GM12874 (cell line): ENCODE data around the gene GTF2A1.

Experiments used
- CTCF ChIP-seq: IDR thresholded peaks from 2 replicates; pipeline ENCODE4 v1.5.1; 2011; ENCODE audit warnings: low read depth, mild to moderate bottlenecking, control low read depth, low read length, moderate library complexity; ENCODE audit not compliant: insufficient read depth

Gene GTF2A1

DNA sequence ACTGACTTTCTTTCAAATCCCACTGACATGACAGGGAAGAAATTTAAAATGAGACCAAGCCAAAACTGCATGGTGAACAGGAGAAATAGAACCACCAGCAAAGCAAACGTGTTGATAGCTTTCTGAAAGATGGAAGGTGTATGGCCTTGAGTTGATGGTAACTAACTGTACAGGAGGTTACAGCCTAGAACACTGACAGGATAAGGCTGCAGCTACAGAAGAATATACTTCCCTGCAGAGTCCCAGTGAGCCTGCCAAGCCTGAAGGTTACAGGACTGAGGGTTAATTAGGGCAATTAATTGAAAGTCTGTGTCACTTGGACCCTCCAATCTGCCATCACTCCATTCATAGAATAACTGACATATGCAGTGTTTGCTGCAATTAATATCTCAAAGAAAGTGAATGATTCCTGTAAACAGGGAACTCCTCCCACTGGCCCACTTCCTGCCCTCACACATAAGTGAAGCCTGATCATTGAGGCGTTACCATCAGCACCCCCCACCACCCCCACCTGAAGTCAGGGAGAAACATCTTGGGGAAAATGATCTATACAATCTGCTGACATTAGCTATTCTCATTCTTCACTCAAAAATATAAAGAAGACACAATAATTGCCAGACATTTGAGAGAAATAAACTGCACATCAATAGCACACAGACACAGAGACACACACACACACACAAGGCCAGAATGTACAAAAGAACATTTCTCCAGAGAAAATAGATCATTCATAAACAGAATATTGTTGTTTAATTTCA lies 73.4 kb downstream of the GTF2A1 start:
- TF ChIP-seq CTCF = no peak

DNA sequence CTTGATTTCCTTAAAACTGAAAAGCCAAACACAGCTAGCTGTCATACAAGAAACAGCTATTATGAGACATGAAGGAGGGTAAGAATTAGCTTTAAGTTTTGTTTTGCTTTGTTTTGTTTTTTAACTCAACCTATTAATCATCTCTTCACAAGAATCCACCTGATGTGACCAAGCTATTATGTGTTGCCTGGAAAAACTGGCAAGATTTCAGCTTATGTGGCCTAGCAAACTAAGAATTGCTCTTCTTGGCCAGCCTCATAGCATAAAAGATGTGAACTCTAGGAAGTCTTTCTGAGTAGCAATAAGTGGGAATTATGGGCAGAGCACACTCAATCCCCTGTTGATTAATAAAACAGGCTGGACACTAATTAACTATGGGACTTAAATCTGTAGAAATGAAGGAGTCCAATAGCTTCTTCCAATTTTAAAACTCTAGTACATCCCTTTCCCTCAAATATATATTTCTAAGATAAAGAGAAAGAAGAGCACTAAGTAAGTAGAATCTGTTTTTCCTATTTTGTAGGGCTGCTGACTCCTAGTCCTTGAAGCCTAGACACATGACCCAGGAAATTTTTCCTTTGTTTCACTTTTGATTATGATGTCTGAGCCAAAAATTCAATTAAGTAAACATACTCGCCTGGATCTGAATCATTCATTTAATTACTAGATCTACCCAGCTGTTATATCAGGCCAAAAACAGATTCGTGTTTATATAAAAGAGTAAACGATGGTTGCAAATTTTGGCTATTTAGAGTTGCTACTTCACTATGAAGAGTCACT lies 75.7 kb downstream of the GTF2A1 start:
- no peak for TF ChIP-seq CTCF

DNA sequence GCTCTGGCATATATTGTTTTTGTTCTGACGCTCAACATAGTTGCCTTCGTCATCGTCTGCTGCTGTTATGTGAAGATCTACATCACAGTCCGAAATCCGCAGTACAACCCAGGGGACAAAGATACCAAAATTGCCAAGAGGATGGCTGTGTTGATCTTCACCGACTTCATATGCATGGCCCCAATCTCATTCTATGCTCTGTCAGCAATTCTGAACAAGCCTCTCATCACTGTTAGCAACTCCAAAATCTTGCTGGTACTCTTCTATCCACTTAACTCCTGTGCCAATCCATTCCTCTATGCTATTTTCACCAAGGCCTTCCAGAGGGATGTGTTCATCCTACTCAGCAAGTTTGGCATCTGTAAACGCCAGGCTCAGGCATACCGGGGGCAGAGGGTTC lies 77.0 kb downstream of the GTF2A1 start:
- no peak for TF ChIP-seq CTCF

DNA sequence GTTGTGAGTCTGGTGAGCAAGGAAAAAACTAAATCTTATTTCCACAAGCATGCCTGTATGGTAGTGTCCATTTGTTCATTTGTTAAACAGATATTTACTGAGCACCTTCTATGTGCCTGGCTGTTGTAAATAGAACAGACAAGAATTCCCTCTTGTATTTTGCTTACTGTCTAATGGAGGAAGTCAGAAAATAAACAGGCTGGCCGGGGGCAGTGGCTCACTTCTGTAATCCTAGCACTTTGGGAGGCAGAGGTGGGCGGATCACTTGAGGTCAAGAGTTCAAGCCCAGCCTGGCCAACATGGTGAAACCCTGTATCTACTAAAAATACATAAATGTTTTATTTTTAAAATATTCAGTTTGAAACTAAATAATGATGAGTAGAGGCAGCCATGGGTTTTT lies 79.3 kb downstream of the GTF2A1 start:
- no peak for TF ChIP-seq CTCF

DNA sequence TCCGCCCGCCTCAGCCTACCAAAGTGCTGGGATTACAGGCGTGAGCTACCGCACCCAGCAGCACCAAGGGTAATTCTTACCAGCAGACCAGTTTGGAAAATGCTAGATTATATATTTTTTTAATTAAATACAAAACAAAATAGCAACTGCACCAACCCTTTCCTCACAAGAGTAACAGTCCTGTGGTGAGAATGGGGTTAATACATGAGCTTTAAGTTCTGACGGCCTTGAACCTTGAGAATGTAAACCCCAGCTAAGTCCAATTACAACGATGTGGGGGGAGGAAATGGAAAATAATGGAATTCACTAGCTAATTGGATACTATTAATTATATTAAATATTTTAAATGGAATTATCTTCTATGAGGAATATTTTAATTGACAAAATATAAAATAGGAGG lies 82.3 kb downstream of the GTF2A1 start:
- no peak for TF ChIP-seq CTCF

DNA sequence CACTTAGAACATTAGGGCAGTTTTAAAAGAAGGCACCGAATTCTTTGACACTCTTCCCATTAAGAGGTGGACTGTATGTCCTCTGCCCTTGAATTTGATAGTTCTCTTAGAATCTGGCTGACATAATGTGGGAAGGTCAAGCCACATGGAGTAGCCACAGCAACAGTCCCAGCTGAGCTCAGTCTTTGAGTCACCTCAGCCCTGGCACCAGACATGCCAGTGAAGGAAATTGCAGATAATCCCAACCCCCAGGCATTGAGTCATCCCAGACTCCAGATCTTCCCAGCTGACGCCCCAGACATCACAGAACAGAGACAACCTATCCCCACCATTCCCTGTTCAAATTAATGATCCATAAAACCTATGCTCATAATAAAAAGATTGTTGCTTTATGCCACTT lies 83.4 kb downstream of the GTF2A1 start:
- TF ChIP-seq CTCF = no peak

- TF ChIP-seq CTCF = no peak
These were observed 87.4 kb downstream of the GTF2A1 start for GRCh38 chr14:81133400-81133799.
